Measurements from ENCODE around the gene MEIOSIN. TPM values are rescaled to one million over a fixed set of nuclear protein-coding genes. Genes with fewer than 3 reads are reported as not detected.

Gene MEIOSIN
- total and polyA plus RNA-seq, 9 of the 15 experiments (the other 6 are each of a cell fraction or from before 2014, with no cell fraction given), result 0.06 to 2.0 (median 0.76) TPM

DNA sequence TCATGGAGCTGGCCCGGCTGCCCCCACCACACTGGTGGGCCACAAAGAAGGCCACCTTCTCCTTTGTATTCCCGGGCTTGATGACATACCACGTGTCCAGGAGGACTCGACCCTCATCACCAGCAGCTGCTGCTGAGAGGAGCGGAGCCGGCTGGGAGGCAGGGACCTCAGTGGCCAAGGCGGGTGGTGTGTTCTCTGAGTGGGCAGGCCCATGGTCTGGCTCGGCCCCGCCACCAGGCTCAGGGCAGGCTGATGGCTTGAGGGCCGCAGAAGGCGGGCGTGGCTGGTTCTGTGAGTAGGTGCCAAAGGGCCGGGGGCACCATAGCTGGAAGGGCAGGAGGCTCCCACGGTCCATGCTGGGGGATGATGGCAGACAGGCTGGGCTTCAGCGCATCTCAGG is 20.1 kb upstream of the MEIOSIN start:
- H3K9me3 ChIP-seq (replicated peaks; ENCODE audit: control insufficient read depth, insufficient read depth, low read depth, low read length), result no peaks in the 10 kb centered on the region

More for the DNA sequence above, 20.1 kb upstream of the MEIOSIN start:
- Histone ChIP-seq H3K79me2 (ENCODE audit: control insufficient read depth, insufficient read depth, low read length) (peaks cover 48% of the 10 kb centered on the region), H4K20me1 (replicated peaks; ENCODE audit: control insufficient read depth, insufficient read depth, low read length) (no peaks in the 10 kb centered on the region), H2AFZ (ENCODE audit: low read depth, low read length) (no peak overlapping the region), H3K9me1 (ENCODE audit: control insufficient read depth, insufficient read depth, low read length) (no peaks in the 10 kb centered on the region), H3K4me2 (ENCODE audit: insufficient read depth, low read length) (no peak overlapping the region), H3K27me3 (ENCODE audit: control insufficient read depth in 2 of 2, insufficient read depth in 2 of 2, low read length in 2 of 2) (no peaks in the 10 kb centered on the region), H3K9ac (ENCODE audit: insufficient read depth in 1 of 2, low read depth in 2 of 2, low read length in 2 of 2) (no peak overlapping the region), H3K4me1 (replicated peaks in 1 of 2; ENCODE audit: control insufficient read depth in 2 of 2, insufficient read depth in 2 of 2, low read length in 2 of 2) (peaks cover 14 to 26% of the 10 kb centered on the region in 2 experiments), H3K36me3 (ENCODE audit: control insufficient read depth, insufficient read depth, low read length) (peaks cover 41% of the 10 kb centered on the region; the same call in 2 of the 3 replicates), H3K27ac (ENCODE audit: extremely low read depth, low read depth, low read length) (no peak overlapping the region), H3K4me3 (no peak overlapping the region)
- TF ChIP-seq SIN3B (IDR thresholded peaks at IDR 0.05; ENCODE audit: low read depth) (no peak), RREB1 (CRISPR knock-in tag; IDR thresholded peaks at IDR 0.05) (no peak)
- FAIRE-seq (no peak), ATAC-seq (no peak), DNase-seq (ENCODE audit: extremely low read depth in 1 of 4, low spot score in 3 of 4) (no peak)
- WGBS (ENCODE audit: insufficient coverage, low coverage, missing lambda C conversion rate), result 100% methylated on average over 10 of the region's 15 CpGs
- intact Hi-C loops (cut with micrococcal nuclease), result no loop called here
- BruUV-seq (replicated peaks), result no TSS peak
- CTCF ChIA-PET (ENCODE audit: low intra/inter-chr PET ratio), result no interaction called here
- POLR2A ChIA-PET, result interaction anchor here (0.7 to 5.9 kb wide), 3 partner anchors 9 to 28 kb away, joined by 3 to 46 read pairs (median 3); no protein-coding TSS in a partner anchor
- in situ Hi-C loops (cut with MboI), result no loop called here
